ENCODE data around the gene SLC22A2.
A peak's percentile ranks its signal among the peaks of the same experiment; 100 is the strongest.
"Not testable (repeated sequence)": the region's sequence is repeated elsewhere in the genome, so short reads cannot be mapped to it uniquely, and the experiment has no call there.

SLC22A2 gene

DNA sequence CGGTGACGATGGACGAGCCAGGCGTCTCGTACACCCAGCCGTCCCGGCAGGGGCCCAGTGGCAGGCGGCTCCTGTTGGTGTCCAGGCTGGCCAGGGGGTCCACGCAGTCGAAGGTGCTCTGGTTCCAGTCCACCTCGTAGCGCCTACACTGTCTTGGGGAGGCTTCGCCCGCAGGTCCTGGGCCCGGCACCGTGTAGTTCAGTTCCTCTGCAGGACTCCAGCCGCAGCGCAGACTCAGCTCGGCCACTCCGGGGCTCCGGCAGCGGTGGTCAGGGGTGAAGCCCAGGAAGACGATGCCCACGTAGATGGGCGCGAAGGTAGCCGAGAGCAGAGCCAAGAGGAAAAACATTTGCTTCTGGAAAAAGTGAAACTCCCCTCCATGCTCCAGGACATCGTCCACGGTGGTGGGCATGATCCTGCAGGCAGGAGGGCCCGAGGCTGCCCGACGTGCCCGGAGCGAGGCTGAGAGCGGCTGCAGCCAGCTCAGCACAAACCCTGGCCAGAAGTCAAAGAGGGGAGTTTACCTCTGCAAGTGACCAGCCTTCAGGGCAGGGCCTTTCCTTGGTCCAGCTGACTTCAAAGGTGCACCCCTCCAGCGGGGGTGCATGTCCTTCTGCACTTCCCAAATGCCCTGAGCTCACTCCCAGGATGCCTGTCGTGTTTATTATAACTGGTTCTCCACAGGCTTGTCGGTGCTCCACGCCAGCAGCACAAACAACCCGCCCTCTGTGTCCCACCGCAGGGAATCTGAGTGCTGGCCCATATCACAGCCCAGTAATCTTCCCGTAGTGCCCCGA lies at the start of gene SLC22A2:
Gene SLC22A2, minus strand, starts transcription at position 476 of the 797 bp plus-strand sequence. Its CDS starts 64 bp downstream, at position 412.
- Histone ChIP-seq H3K9me3 (ENCODE audit: control insufficient read depth, insufficient read depth, low read depth, low read length) (no peaks in the 10 kb centered on the region), H3K9ac (ENCODE audit: low read length) (peak within 1 kb of the TSS; percentile 19), H3K36me3 (ENCODE audit: control insufficient read depth, insufficient read depth, low read length) (no peaks in the 10 kb centered on the region), H3K27ac (ENCODE audit: low read depth, low read length) (no peak within 1 kb of the TSS), H3K4me3 (ENCODE audit: low read depth, low read length) (no peak within 1 kb of the TSS), H3K4me1 (ENCODE audit: control insufficient read depth, insufficient read depth, low read length) (peaks cover 26% of the 10 kb centered on the region; the same call in 1 of the 2 replicates), H3K27me3 (ENCODE audit: control insufficient read depth, insufficient read depth, low read length) (no peaks in the 10 kb centered on the region)

DNA sequence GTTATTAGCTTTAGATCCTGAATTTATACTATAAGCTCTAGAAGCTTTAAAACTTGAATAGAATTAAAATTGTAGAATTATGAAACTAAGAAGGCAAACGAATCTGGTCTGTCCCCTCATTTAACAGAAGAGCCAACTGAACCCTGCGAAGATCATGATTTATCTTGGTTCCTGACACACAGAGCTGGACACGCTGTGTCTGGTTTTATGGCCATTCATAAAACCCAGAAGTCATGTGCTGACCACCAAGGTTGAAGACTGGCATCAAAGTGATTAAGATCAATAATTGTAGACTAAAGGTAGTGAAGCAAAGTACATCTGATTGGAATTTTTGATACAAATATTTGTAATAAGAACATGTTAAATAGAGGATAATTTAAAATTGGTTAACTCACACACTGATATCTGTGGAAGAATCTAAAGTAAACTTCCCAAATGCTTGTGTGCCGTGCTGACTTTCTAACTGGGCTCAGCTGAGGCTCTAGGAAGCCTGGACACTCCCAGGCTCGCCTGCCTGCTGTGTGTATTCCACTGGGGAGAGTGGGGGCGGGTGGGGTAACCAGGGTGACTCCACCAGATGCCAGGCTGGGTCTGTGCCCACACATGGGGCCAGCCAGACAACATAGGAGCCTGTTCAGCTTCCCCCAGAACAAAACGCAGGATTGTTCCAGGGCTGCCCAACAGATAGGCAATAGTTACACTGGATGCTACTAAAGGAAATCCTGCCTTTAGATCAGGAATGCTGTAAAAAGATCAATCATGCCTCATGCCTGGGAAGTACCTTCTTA lies 47.5 kb upstream of the SLC22A2 start:
- H3K9ac ChIP-seq (ENCODE audit: low read length): no peak overlapping the region
- H3K9me3 ChIP-seq (ENCODE audit: control insufficient read depth, insufficient read depth, low read depth, low read length): peaks cover 37% of the 10 kb centered on the region
- H3K4me3 ChIP-seq (ENCODE audit: low read depth, low read length): no peak overlapping the region
- H3K27ac ChIP-seq (ENCODE audit: low read depth, low read length): no peak overlapping the region
- no peaks in the 10 kb centered on the region for H3K27me3 ChIP-seq (ENCODE audit: control insufficient read depth, insufficient read depth, low read length)
- no peaks in the 10 kb centered on the region for H3K4me1 ChIP-seq (ENCODE audit: control insufficient read depth, insufficient read depth, low read length)
- H3K36me3 ChIP-seq (ENCODE audit: control insufficient read depth, insufficient read depth, low read length): no peaks in the 10 kb centered on the region

DNA sequence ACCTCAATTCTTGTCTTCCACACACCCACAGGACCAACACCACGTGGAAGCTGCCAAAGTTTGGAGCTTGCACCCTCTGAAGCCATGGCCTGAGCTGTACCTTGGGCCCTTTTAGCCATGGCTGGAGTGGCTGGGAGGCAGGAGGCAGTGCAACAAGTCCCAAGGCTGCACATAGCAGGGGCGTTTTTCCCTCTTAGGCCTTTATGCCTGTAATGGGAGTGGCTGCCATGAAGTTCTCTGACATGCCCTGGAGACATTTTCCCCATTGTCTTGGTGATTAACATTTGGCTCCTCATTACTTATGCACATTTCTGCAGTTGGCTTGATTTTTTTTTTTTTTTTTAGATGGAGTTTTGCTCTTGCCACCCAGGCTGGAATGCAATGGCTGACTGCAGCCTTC lies 45.2 kb upstream of the SLC22A2 start:
- no peak overlapping the region for H3K4me3 ChIP-seq (ENCODE audit: low read depth, low read length)
- H3K4me1 ChIP-seq (ENCODE audit: control insufficient read depth, insufficient read depth, low read length): peaks cover 14% of the 10 kb centered on the region; the same call in 1 of the 2 replicates
- peaks cover 28% of the 10 kb centered on the region for H3K9me3 ChIP-seq (ENCODE audit: control insufficient read depth, insufficient read depth, low read depth, low read length)
- no peaks in the 10 kb centered on the region for H3K36me3 ChIP-seq (ENCODE audit: control insufficient read depth, insufficient read depth, low read length)
- H3K27ac ChIP-seq (ENCODE audit: low read depth, low read length): no peak overlapping the region
- H3K27me3 ChIP-seq (ENCODE audit: control insufficient read depth, insufficient read depth, low read length): no peaks in the 10 kb centered on the region
- no peak overlapping the region for H3K9ac ChIP-seq (ENCODE audit: low read length)

GRCh38 chr6:160302431-160303082 lies 43.9 kb upstream of the SLC22A2 start:
- Histone ChIP-seq H3K4me1 (ENCODE audit: control insufficient read depth, insufficient read depth, low read length) (peaks cover 14% of the 10 kb centered on the region; the same call in 1 of the 2 replicates), H3K9me3 (ENCODE audit: control insufficient read depth, insufficient read depth, low read depth, low read length) (peaks cover 26% of the 10 kb centered on the region)
- H3K27ac ChIP-seq (ENCODE audit: low read depth, low read length); H3K9ac ChIP-seq (ENCODE audit: low read length); H3K27me3 ChIP-seq (ENCODE audit: control insufficient read depth, insufficient read depth, low read length); H3K36me3 ChIP-seq (ENCODE audit: control insufficient read depth, insufficient read depth, low read length); H3K4me3 ChIP-seq (ENCODE audit: low read depth, low read length): not testable (repeated sequence)

DNA sequence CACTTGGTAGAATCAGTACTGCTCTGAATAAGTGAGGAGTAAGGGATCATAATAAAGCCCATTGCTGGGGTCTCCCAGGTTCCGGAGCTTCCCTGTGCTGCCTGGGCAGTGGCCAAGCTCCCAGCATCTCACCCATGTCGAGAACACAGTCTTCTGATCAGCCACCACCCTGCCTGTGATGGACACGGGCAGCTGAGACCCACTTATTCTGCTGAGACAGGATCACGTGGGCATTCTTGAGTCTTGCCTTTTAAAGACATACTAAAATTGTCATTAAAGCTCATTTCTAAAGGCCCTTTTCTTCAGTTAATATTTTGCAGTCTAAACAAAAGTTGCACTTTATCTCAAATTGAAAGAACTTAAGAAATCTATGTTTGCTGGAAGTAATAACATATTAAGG lies 42.7 kb upstream of the SLC22A2 start:
- Histone ChIP-seq H3K4me1 (ENCODE audit: control insufficient read depth, insufficient read depth, low read length) (peaks cover 14% of the 10 kb centered on the region; the same call in 1 of the 2 replicates), H3K27me3 (ENCODE audit: control insufficient read depth, insufficient read depth, low read length) (no peaks in the 10 kb centered on the region), H3K9ac (ENCODE audit: low read length) (no peak overlapping the region), H3K36me3 (ENCODE audit: control insufficient read depth, insufficient read depth, low read length) (no peaks in the 10 kb centered on the region), H3K9me3 (ENCODE audit: control insufficient read depth, insufficient read depth, low read depth, low read length) (peaks cover 26% of the 10 kb centered on the region), H3K27ac (ENCODE audit: low read depth, low read length) (no peak overlapping the region), H3K4me3 (ENCODE audit: low read depth, low read length) (no peak overlapping the region)

- Histone ChIP-seq H3K9ac (ENCODE audit: low read length) (no peak overlapping the region), H3K9me3 (ENCODE audit: control insufficient read depth, insufficient read depth, low read depth, low read length) (peaks cover 22% of the 10 kb centered on the region), H3K27me3 (ENCODE audit: control insufficient read depth, insufficient read depth, low read length) (no peaks in the 10 kb centered on the region), H3K27ac (ENCODE audit: low read depth, low read length) (no peak overlapping the region), H3K4me1 (ENCODE audit: control insufficient read depth, insufficient read depth, low read length) (peaks cover 14% of the 10 kb centered on the region; the same call in 1 of the 2 replicates), H3K36me3 (ENCODE audit: control insufficient read depth, insufficient read depth, low read length) (no peaks in the 10 kb centered on the region), H3K4me3 (ENCODE audit: low read depth, low read length) (no peak overlapping the region)
These were observed 41.6 kb upstream of the SLC22A2 start for GRCh38 chr6:160300076-160300695.

GRCh38 chr6:160299559-160299958 lies 40.9 kb upstream of the SLC22A2 start:
- peaks cover 14% of the 10 kb centered on the region; the same call in 1 of the 2 replicates for H3K4me1 ChIP-seq (ENCODE audit: control insufficient read depth, insufficient read depth, low read length)
- no peaks in the 10 kb centered on the region for H3K36me3 ChIP-seq (ENCODE audit: control insufficient read depth, insufficient read depth, low read length)
- H3K27me3 ChIP-seq (ENCODE audit: control insufficient read depth, insufficient read depth, low read length): no peaks in the 10 kb centered on the region
- H3K4me3 ChIP-seq (ENCODE audit: low read depth, low read length): no peak overlapping the region
- H3K27ac ChIP-seq (ENCODE audit: low read depth, low read length): no peak overlapping the region
- H3K9ac ChIP-seq (ENCODE audit: low read length): no peak overlapping the region
- peaks cover 19% of the 10 kb centered on the region for H3K9me3 ChIP-seq (ENCODE audit: control insufficient read depth, insufficient read depth, low read depth, low read length)

GRCh38 chr6:160298121-160298520 lies 39.5 kb upstream of the SLC22A2 start:
- no peaks in the 10 kb centered on the region for H3K36me3 ChIP-seq (ENCODE audit: control insufficient read depth, insufficient read depth, low read length)
- H3K9ac ChIP-seq (ENCODE audit: low read length): no peak overlapping the region
- peaks cover 16% of the 10 kb centered on the region; the same call in 1 of the 2 replicates for H3K4me1 ChIP-seq (ENCODE audit: control insufficient read depth, insufficient read depth, low read length)
- H3K4me3 ChIP-seq (ENCODE audit: low read depth, low read length): no peak overlapping the region
- peaks cover 10% of the 10 kb centered on the region for H3K9me3 ChIP-seq (ENCODE audit: control insufficient read depth, insufficient read depth, low read depth, low read length)
- no peak overlapping the region for H3K27ac ChIP-seq (ENCODE audit: low read depth, low read length)
- H3K27me3 ChIP-seq (ENCODE audit: control insufficient read depth, insufficient read depth, low read length): no peaks in the 10 kb centered on the region

DNA sequence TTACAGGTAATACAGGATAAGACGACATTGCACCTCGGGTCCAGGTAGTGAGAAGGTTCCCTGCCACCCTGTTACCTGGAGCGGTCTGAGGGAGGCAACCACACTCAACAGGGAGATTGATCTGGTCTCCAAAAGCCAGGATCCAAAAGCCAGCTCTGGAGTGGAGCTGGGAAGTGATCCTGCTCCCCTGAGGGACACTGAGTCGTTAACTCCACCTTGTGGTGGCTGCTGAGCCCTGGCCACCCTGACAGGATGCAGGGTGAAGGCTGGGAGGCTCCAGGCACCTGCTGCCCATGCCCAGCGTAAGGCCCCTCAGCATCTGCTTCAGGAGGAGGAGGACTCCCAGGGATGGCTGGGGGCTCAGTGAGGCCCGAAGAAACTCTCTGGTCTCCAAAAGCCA lies 38.7 kb upstream of the SLC22A2 start:
- Histone ChIP-seq H3K4me3 (ENCODE audit: low read depth, low read length) (no peak overlapping the region), H3K9ac (ENCODE audit: low read length) (no peak overlapping the region), H3K4me1 (ENCODE audit: control insufficient read depth, insufficient read depth, low read length) (peaks cover 16% of the 10 kb centered on the region; the same call in 1 of the 2 replicates), H3K27ac (ENCODE audit: low read depth, low read length) (no peak overlapping the region), H3K36me3 (ENCODE audit: control insufficient read depth, insufficient read depth, low read length) (no peaks in the 10 kb centered on the region), H3K27me3 (ENCODE audit: control insufficient read depth, insufficient read depth, low read length) (no peaks in the 10 kb centered on the region), H3K9me3 (ENCODE audit: control insufficient read depth, insufficient read depth, low read depth, low read length) (0 out of 2 replicates have a peak, but pooled peaks cover 2% of the 10 kb centered on the region)

DNA sequence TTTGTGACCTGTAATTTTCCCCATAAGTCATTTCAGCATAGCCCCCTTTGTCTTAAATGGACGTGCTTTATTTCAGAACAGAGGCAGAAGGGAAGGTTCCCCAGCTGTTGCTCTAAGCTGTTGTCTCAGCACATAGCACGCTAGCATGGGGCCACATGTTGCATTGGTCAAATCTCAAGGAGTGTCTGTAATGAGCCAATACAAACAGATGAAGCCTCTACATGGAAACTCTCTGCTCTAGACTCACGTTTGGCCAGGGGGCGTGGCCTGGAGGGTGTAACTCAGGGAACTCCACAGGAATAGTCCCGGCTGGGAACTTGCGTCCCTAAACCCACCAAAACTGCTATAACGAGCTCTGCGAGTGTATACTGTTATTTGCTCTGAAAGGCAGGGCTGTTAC lies 35.2 kb upstream of the SLC22A2 start:
- Histone ChIP-seq H3K27ac (ENCODE audit: low read depth, low read length) (no peak overlapping the region), H3K36me3 (ENCODE audit: control insufficient read depth, insufficient read depth, low read length) (no peaks in the 10 kb centered on the region), H3K9ac (ENCODE audit: low read length) (no peak overlapping the region), H3K9me3 (ENCODE audit: control insufficient read depth, insufficient read depth, low read depth, low read length) (no peaks in the 10 kb centered on the region), H3K4me3 (ENCODE audit: low read depth, low read length) (no peak overlapping the region), H3K27me3 (ENCODE audit: control insufficient read depth, insufficient read depth, low read length) (no peaks in the 10 kb centered on the region), H3K4me1 (ENCODE audit: control insufficient read depth, insufficient read depth, low read length) (peaks cover 2% of the 10 kb centered on the region; the same call in 1 of the 2 replicates)
